ENCODE measurements around the gene RCOR1.
A peak's percentile ranks its signal among the peaks of the same experiment; 100 is the strongest.

- peak; percentile 28; the same call in 1 of the 2 replicates for TF ChIP-seq CTCF (IDR thresholded peaks at IDR 0.05; ENCODE audit: low read depth, low read length)
- TF ChIP-seq EZH2phosphoT487 (IDR thresholded peaks at IDR 0.05; ENCODE audit: low read depth), result no peak
Measured at GRCh38 chr14:102711207-102711606, 118.8 kb downstream of the RCOR1 start.

Data from OCI-LY3 (cell line).